ENCODE data around the gene TMC1.
A peak's percentile ranks its signal among the peaks of the same experiment; 100 is the strongest.

TMC1 gene

GRCh38 chr9:72576087-72576486 lies 54.7 kb downstream of the TMC1 start:
- DNase-seq: no peak

GRCh38 chr9:72577212-72577753 lies 55.9 kb downstream of the TMC1 start:
- DNase-seq: peak; percentile 7

GRCh38 chr9:72579190-72579589 lies 57.8 kb downstream of the TMC1 start:
- no peak for DNase-seq

GRCh38 chr9:72579880-72580550 lies 58.6 kb downstream of the TMC1 start:
- DNase-seq: no peak

GRCh38 chr9:72581694-72582093 lies 60.3 kb downstream of the TMC1 start:
- DNase-seq: no peak

GRCh38 chr9:72583370-72583769 lies 62.0 kb downstream of the TMC1 start:
- DNase-seq: no peak

GRCh38 chr9:72586388-72587130 lies 65.2 kb downstream of the TMC1 start:
- DNase-seq: peak; percentile 21

GRCh38 chr9:72588336-72588735 lies 66.9 kb downstream of the TMC1 start:
- DNase-seq: no peak

- DNase-seq: no peak
Measured at GRCh38 chr9:72589667-72590521, 68.5 kb downstream of the TMC1 start.

- DNase-seq: no peak
Measured at GRCh38 chr9:72590824-72591223, 69.4 kb downstream of the TMC1 start.

GRCh38 chr9:72592502-72593403 lies 71.3 kb downstream of the TMC1 start:
- peak; percentile 29 for DNase-seq

- DNase-seq: no peak
Measured at GRCh38 chr9:72596451-72597180, 75.2 kb downstream of the TMC1 start.

GRCh38 chr9:72597181-72597517 lies 75.7 kb downstream of the TMC1 start:
- no peak for DNase-seq

GRCh38 chr9:72597601-72598000 lies 76.2 kb downstream of the TMC1 start:
- DNase-seq: no peak

- DNase-seq: no peak
Measured at GRCh38 chr9:72598639-72599038, 77.2 kb downstream of the TMC1 start.

- DNase-seq: no peak
Measured at GRCh38 chr9:72599874-72600534, 78.6 kb downstream of the TMC1 start.

GRCh38 chr9:72600671-72601070 lies 79.3 kb downstream of the TMC1 start:
- no peak for DNase-seq

- DNase-seq: no peak
Measured at GRCh38 chr9:72601615-72602014, 80.2 kb downstream of the TMC1 start.

GRCh38 chr9:72612449-72612848 lies 91.0 kb downstream of the TMC1 start:
- DNase-seq: no peak

- DNase-seq: no peak
Measured at GRCh38 chr9:72614067-72614466, 92.7 kb downstream of the TMC1 start.

GRCh38 chr9:72615931-72616330 lies 94.5 kb downstream of the TMC1 start:
- no peak for DNase-seq
